DOHH2 (cell line): ENCODE measurements around the gene PIP5K1C.

Source experiments
- H3F3A ChIP-seq: fragments of 200-600 bp; sonication (generic), shearing (Covaris generic); 2 replicates; pipeline ENCODE4 v1.6.0; 2016; ENCODE audit warnings: antibody characterized with exemption, mild to moderate bottlenecking; ENCODE audit not compliant: control insufficient read depth, insufficient read depth
- H3K27ac ChIP-seq: fragments of 200-600 bp; sonication (generic); 2 replicates; pipeline ENCODE4 v1.5.1; 2014; ENCODE audit warnings: low read depth, mild to moderate bottlenecking, low read length, moderate library complexity
- H3K27me3 ChIP-seq: fragments of 200-600 bp; sonication (generic); 2 replicates; pipeline ENCODE4 v1.6.1; 2014; ENCODE audit warnings: mild to moderate bottlenecking, low read length, mixed read lengths; ENCODE audit not compliant: control insufficient read depth
- H3K36me3 ChIP-seq: fragments of 200-600 bp; sonication (generic); 2 replicates; pipeline ENCODE4 v1.6.1; 2014; ENCODE audit warnings: mild to moderate bottlenecking, low read length, moderate library complexity, mixed read lengths; ENCODE audit not compliant: control insufficient read depth
- H3K4me1 ChIP-seq: fragments of 200-600 bp; sonication (generic); 2 replicates; pipeline ENCODE4 v1.6.1; 2014; ENCODE audit warnings: mild to moderate bottlenecking, low read length, mixed read lengths; ENCODE audit not compliant: control insufficient read depth
- H3K4me2 ChIP-seq: fragments of 200-600 bp; sonication (generic); 2 replicates; pipeline ENCODE4 v1.6.0; 2014; ENCODE audit warnings: mild to moderate bottlenecking, low read length, moderate library complexity
- H3K4me3 ChIP-seq: fragments of 200-600 bp; sonication (generic); 2 replicates; pipeline ENCODE4 v1.5.1; 2014; ENCODE audit warnings: mild to moderate bottlenecking, low read length, mixed read lengths
- H3K79me2 ChIP-seq: fragments of 200-600 bp; sonication (generic); 2 replicates; pipeline ENCODE4 v1.6.1; 2014; ENCODE audit warnings: mild to moderate bottlenecking, low read length, mixed read lengths; ENCODE audit not compliant: control insufficient read depth
- H3K9me2 ChIP-seq: fragments of 200-600 bp; sonication (generic); replicated peaks from 2 replicates; pipeline ENCODE4 v1.6.1; 2014; ENCODE audit warnings: mild to moderate bottlenecking, low read length, mixed read lengths; ENCODE audit not compliant: control insufficient read depth
- H3K9me3 ChIP-seq: fragments of 200-600 bp; sonication (generic); 2 replicates; pipeline ENCODE4 v1.6.1; 2014; ENCODE audit warnings: antibody characterized with exemption, low read length, mixed read lengths; ENCODE audit not compliant: control insufficient read depth, insufficient read depth
- H4K20me1 ChIP-seq: fragments of 200-600 bp; sonication (generic); 2 replicates; pipeline ENCODE4 v1.6.0; 2014; ENCODE audit warnings: low read depth, mild to moderate bottlenecking, antibody characterized with exemption, low read length, moderate library complexity; ENCODE audit not compliant: control insufficient read depth, insufficient read depth
- EZH2phosphoT487 ChIP-seq: fragments of 200-600 bp; sonication (generic); IDR thresholded peaks from 2 replicates; pipeline ENCODE4 v1.6.1; 2017; ENCODE audit warnings: borderline replicate concordance, mild to moderate bottlenecking, antibody characterized with exemption, low read length, moderate library complexity, mixed read lengths
- TF ChIP-seq, protein P1 (sequence below): fragments of 200-600 bp; sonication (generic); IDR thresholded peaks from one replicate; pipeline ENCODE4 v1.5.1; 2014; ENCODE audit warnings: antibody characterized with exemption, mild to moderate bottlenecking, low read depth, low read length; ENCODE audit not compliant: poor library complexity, severe bottlenecking

Gene PIP5K1C

DNA sequence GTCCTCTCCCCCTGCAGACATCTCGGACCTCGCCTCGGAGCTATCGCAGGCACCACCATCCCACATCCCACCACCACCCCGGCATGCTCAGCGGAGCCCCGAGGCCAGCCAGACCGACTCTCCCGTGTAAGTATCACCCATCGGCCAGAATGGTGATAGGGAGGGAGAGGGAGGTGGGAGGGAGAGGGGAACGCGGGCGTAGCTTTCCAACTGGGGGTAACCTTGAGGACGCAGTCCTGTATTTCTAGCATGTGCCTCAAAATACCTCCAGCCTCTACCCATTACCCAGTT lies 34.0 kb upstream of the PIP5K1C start:
- Histone ChIP-seq H3K4me1 (no peaks in the 10 kb centered on the region), H3K4me3 (no peak overlapping the region), H3K27ac (no peak overlapping the region), H3F3A (no peaks in the 10 kb centered on the region), H3K4me2 (no peak overlapping the region), H3K9me3 (no peaks in the 10 kb centered on the region), H4K20me1 (no peaks in the 10 kb centered on the region), H3K27me3 (no peaks in the 10 kb centered on the region), H3K79me2 (no peaks in the 10 kb centered on the region), H3K36me3 (no peaks in the 10 kb centered on the region), H3K9me2 (no peaks in the 10 kb centered on the region)
- TF ChIP-seq, protein P1, sequence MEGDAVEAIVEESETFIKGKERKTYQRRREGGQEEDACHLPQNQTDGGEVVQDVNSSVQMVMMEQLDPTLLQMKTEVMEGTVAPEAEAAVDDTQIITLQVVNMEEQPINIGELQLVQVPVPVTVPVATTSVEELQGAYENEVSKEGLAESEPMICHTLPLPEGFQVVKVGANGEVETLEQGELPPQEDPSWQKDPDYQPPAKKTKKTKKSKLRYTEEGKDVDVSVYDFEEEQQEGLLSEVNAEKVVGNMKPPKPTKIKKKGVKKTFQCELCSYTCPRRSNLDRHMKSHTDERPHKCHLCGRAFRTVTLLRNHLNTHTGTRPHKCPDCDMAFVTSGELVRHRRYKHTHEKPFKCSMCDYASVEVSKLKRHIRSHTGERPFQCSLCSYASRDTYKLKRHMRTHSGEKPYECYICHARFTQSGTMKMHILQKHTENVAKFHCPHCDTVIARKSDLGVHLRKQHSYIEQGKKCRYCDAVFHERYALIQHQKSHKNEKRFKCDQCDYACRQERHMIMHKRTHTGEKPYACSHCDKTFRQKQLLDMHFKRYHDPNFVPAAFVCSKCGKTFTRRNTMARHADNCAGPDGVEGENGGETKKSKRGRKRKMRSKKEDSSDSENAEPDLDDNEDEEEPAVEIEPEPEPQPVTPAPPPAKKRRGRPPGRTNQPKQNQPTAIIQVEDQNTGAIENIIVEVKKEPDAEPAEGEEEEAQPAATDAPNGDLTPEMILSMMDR: no peak

DNA sequence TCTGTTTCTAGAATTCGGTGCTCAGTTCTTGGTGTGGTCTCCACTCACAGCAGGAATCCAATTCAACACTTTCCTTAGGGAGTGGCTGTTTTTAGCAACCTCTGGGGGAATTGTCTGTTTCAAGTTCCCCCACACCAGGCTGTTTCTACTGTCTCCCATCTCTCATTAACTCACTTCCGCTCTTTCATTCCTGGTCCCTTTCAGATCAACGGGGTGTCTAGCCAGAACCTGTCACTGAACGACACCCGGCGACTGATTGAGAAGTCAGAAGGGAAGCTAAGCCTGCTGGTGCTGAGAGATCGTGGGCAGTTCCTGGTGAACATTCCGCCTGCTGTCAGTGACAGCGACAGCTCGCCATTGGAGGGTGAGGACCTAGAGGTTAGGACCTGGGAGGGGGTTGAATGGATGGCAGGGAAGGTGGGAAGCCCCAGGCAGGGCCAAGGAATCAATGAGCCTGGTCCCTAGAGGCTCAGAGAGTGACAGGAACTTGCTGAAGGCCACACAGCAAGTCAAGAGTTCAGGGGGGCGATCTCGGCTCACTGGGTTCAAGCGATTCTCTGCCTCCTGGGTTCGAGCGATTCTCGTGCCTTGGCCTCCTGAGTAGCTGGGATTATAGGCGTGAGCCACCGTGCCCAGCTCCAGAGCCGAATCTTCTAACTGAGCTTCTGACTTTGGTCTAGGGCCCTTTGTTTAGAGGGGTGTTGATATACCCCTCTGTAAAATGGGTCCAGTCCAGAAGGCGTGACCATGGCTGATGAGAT lies 33.5 kb upstream of the PIP5K1C start:
- Histone ChIP-seq H3K4me2 (no peak overlapping the region), H3K79me2 (no peaks in the 10 kb centered on the region), H3K4me3 (no peak overlapping the region), H3F3A (no peaks in the 10 kb centered on the region), H3K4me1 (no peaks in the 10 kb centered on the region), H3K9me2 (no peaks in the 10 kb centered on the region), H3K27me3 (no peaks in the 10 kb centered on the region), H3K9me3 (no peaks in the 10 kb centered on the region), H3K36me3 (no peaks in the 10 kb centered on the region), H4K20me1 (no peaks in the 10 kb centered on the region), H3K27ac (no peak overlapping the region)
- TF ChIP-seq, protein P1: no peak
- TF ChIP-seq EZH2phosphoT487: no peak

DNA sequence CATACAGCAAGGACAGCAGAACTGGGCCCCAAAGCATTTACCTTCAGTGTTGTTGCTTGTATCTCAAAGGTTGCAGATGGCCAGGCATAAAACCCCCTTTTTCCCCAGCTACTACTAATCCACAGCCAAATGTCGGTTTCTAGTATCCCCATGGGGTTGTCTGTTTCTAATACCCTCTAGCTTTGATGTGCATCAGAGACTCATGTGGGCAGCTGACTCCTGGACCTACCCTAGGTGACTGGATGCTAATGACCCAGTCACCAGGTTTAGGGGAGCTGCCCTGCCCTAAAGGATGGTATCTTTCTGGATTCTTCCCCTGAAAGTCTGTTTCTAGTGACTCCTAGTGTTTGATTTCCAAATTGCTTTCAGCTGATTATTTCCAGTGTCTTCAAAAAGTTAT lies 31.8 kb upstream of the PIP5K1C start:
- no peak overlapping the region for H3K4me3 ChIP-seq
- TF ChIP-seq, protein P1: no peak
- TF ChIP-seq EZH2phosphoT487: no peak
- no peaks in the 10 kb centered on the region for H3K27me3 ChIP-seq
- no peaks in the 10 kb centered on the region for H3K79me2 ChIP-seq
- no peaks in the 10 kb centered on the region for H3F3A ChIP-seq
- no peaks in the 10 kb centered on the region for H3K9me3 ChIP-seq
- H3K4me1 ChIP-seq: no peaks in the 10 kb centered on the region
- H3K27ac ChIP-seq: no peak overlapping the region
- no peaks in the 10 kb centered on the region for H3K36me3 ChIP-seq
- H3K4me2 ChIP-seq: no peak overlapping the region
- H3K9me2 ChIP-seq: no peaks in the 10 kb centered on the region
- H4K20me1 ChIP-seq: no peaks in the 10 kb centered on the region
